HEK293T (cell line): ENCODE data around the gene FAM120A.

ENCODE experiments used
- CTCF ChIA-PET: fragments of 350-600 bp; formaldehyde crosslinking; extraction: SDS; loops from one replicate; lab custom pipeline; 2021; ENCODE audit warnings: antibody characterized with exemption, inconsistent platforms; lab: Yijun Ruan, JAX
- POLR2A ChIA-PET: fragments of 350-600 bp; formaldehyde crosslinking; extraction: SDS; loops from one replicate; lab custom pipeline; 2020; ENCODE audit warnings: antibody characterized with exemption, inconsistent platforms; lab: Yijun Ruan, JAX
- DNase-seq: peaks from one replicate; pipeline ENCODE4 v3.0.0; 2012; ENCODE audit warnings: mixed read lengths; ENCODE audit errors: extremely low spot score
- ARNT ChIP-seq: fragments of 450-650 bp; IDR thresholded peaks from 2 replicates; pipeline ENCODE4 v1.6.1; 2017; ENCODE audit warnings: mild to moderate bottlenecking
- BHLHE40 ChIP-seq: fragments of 450-650 bp; IDR thresholded peaks from 2 replicates; pipeline ENCODE4 v1.6.1; 2016; ENCODE audit warnings: mild to moderate bottlenecking, moderate library complexity, borderline replicate concordance
- CTBP1 ChIP-seq: fragments of 450-650 bp; IDR thresholded peaks from 2 replicates; pipeline ENCODE4 v1.6.1; 2016; ENCODE audit warnings: borderline replicate concordance
- ELF4 ChIP-seq: fragments of 450-650 bp; IDR thresholded peaks from 2 replicates; pipeline ENCODE4 v1.6.1; 2017; ENCODE audit warnings: antibody characterized with exemption
- FOXA1 ChIP-seq: fragments of 450-650 bp; IDR thresholded peaks from 2 replicates; pipeline ENCODE4 v1.6.1; 2016; ENCODE audit warnings: mild to moderate bottlenecking
- FOXK2 ChIP-seq: fragments of 450-650 bp; IDR thresholded peaks from 2 replicates; pipeline ENCODE4 v1.6.1; 2016; ENCODE audit warnings: mild to moderate bottlenecking
- FOXM1 ChIP-seq: fragments of 450-650 bp; IDR thresholded peaks from 2 replicates; pipeline ENCODE4 v1.6.1; 2017; ENCODE audit warnings: mild to moderate bottlenecking, borderline replicate concordance
- HDGF ChIP-seq: fragments of 450-650 bp; IDR thresholded peaks from 2 replicates; pipeline ENCODE4 v1.6.1; 2017; ENCODE audit warnings: antibody characterized with exemption, borderline replicate concordance
- L3MBTL2 ChIP-seq: fragments of 450-650 bp; conservative IDR thresholded peaks from 2 replicates; pipeline ENCODE4 v1.6.1; 2016; ENCODE audit warnings: mild to moderate bottlenecking
- LEF1 ChIP-seq: fragments of 450-650 bp; IDR thresholded peaks from 2 replicates; pipeline ENCODE4 v1.6.1; 2017; ENCODE audit warnings: mild to moderate bottlenecking, borderline replicate concordance
- NFRKB ChIP-seq: fragments of 450-650 bp; IDR thresholded peaks from 2 replicates; pipeline ENCODE4 v1.6.1; 2016; ENCODE audit warnings: mild to moderate bottlenecking, moderate library complexity
- PKNOX1 ChIP-seq: fragments of 450-650 bp; IDR thresholded peaks from 2 replicates; pipeline ENCODE4 v1.6.1; 2016
- SP1 ChIP-seq: fragments of 450-650 bp; IDR thresholded peaks from 2 replicates; pipeline ENCODE4 v1.6.1; 2017
- SUZ12 ChIP-seq: fragments of 450-650 bp; IDR thresholded peaks from 2 replicates; pipeline ENCODE4 v1.6.1; 2016; ENCODE audit warnings: mild to moderate bottlenecking
- TARDBP ChIP-seq: fragments of 450-650 bp; IDR thresholded peaks from 2 replicates; pipeline ENCODE4 v1.6.1; 2016
- ZNF384 ChIP-seq: fragments of 450-650 bp; IDR thresholded peaks from 2 replicates; pipeline ENCODE4 v1.6.1; 2016

The FAM120A gene

DNA sequence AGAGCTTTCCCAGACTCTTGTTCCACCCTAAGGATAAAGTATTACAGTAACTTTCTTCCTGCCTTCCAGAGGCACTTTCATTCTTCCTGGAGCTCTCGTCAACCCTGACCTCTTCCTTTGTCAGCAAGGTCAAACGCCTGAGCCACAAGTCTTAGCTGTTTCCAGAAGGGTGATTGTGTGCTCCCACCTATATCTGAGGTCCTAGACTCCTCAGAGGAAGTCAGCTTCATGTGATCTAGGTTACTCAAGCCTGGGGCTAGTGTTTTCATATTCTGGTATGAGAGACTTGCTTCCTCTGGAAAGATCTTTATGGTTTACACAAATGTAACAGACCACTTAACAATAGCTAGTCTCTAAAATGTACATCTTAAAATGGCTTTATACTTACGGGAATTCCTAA is 5.4 kb upstream of the FAM120A start:
- POLR2A ChIA-PET, result no interaction called here
- TF ChIP-seq FOXK2 (no peak), TARDBP (no peak), L3MBTL2 (no peak), BHLHE40 (no peak), FOXA1 (no peak), ARNT (no peak), FOXM1 (no peak), CTBP1 (no peak), NFRKB (no peak), LEF1 (no peak), SUZ12 (no peak), SP1 (no peak), PKNOX1 (no peak), HDGF (no peak), ELF4 (no peak), ZNF384 (no peak)
- no peak for DNase-seq
- CTCF ChIA-PET, result interaction anchor here (0.6 kb wide), 1 partner anchor 64 kb away, joined by 3 read pairs; no protein-coding TSS in a partner anchor

DNA sequence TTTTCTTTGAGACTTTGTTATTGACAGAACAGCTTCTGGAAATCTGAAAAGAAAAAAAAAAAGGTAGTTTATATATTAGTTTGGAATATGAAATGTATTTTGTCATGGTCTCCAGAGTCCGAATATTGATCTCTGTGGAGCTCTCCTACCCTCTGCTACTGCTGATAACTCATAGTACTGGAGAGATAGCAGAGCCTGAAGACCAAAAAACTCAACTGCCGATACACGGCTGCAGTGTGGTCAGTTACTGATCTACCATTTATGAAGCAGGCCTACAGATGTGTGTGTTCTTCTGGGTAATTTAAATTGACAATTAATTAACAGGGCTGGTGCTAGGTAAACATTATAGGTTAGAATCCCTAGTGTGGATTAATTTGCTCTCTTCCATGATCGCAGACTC is 3.8 kb upstream of the FAM120A start:
- ChIA-PET CTCF (interaction anchor here (0.7 kb wide), 1 partner anchor 39 kb away, joined by 3 read pairs; no protein-coding TSS in a partner anchor), POLR2A (interaction anchor here (0.8 kb wide), 1 partner anchor 119 kb away, joined by 3 read pairs; no protein-coding TSS in a partner anchor)
- DNase-seq, result no peak
- TF ChIP-seq FOXM1, result no peak
- no peak for TF ChIP-seq LEF1
- TF ChIP-seq TARDBP, result no peak
- no peak for TF ChIP-seq ELF4
- no peak for TF ChIP-seq FOXK2
- TF ChIP-seq HDGF, result no peak
- no peak for TF ChIP-seq ARNT
- no peak for TF ChIP-seq PKNOX1
- no peak for TF ChIP-seq CTBP1
- TF ChIP-seq FOXA1, result no peak
- TF ChIP-seq L3MBTL2, result no peak

- POLR2A ChIA-PET, result interaction anchor here (0.8 to 2.3 kb wide), 2 partner anchors 13 to 16 kb away, joined by 3 to 12 read pairs; no protein-coding TSS in a partner anchor
- no peak for TF ChIP-seq FOXK2
- no peak for TF ChIP-seq L3MBTL2
- CTCF ChIA-PET, result no interaction called here
- peak; percentile 31 for DNase-seq
These were observed 594 bp downstream of the FAM120A start for GRCh38 chr9:93451849-93452709.

DNA sequence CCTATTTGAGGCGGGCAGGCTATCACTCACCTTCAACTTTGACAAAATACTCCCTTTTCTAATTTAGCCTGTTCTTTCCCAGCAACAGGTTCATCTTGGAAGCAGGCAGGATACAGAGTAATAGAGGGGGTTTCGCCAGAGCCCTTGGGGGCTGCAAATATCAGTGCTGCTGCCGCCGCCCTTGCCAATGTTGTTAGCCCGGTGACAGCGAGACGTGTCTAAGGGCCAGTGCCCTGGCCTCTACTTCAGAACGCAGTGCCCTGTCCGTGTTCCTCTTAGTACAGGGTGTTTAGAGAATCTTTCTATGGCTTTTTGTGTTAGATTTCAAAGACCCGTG is 1.2 kb downstream of the FAM120A start:
- POLR2A ChIA-PET, result interaction anchor here (1.0 to 2.3 kb wide), 4 partner anchors 12 to 114 kb away, joined by 3 to 15 read pairs (median 8); no protein-coding TSS in a partner anchor

More for the DNA sequence above, 1.2 kb downstream of the FAM120A start:
- TF ChIP-seq TARDBP (no peak), FOXA1 (no peak), SUZ12 (no peak), PKNOX1 (no peak), SP1 (no peak), HDGF (no peak), FOXM1 (no peak), ELF4 (no peak), ZNF384 (no peak), BHLHE40 (no peak), ARNT (no peak), FOXK2 (no peak), CTBP1 (no peak), NFRKB (no peak), L3MBTL2 (no peak), LEF1 (no peak)
- CTCF ChIA-PET, result no interaction called here
- DNase-seq, result no peak
